T-helper 17 cell (primary cell): ENCODE measurements around the gene CTBP2. TPM values are rescaled to one million over a fixed set of nuclear protein-coding genes. Genes with fewer than 3 reads are reported as not detected.

Source experiments
- ATAC-seq: fragments of 150-1000 bp; cut with Tn5 transposase; 2 replicates; pipeline ENCODE4 v1.10.0; 2021; ENCODE audit warnings: mild to moderate bottlenecking, moderate library complexity
- DNase-seq, 3 donors: peaks; one replicate each; pipeline versions ENCODE4 v3.0.0 to v3.0.0-alpha.2; 2020 to 2021
- H3K9me3 ChIP-seq: one replicate; pipeline ENCODE4 v1.7.0; 2013; ENCODE audit warnings: low read length, mild to moderate bottlenecking; ENCODE audit not compliant: control insufficient read depth, poor library complexity, severe bottlenecking
- H3K27ac Mint-ChIP-seq: one replicate; pipeline ENCODE4 v1.8.0; 2022; ENCODE audit warnings: mild to moderate bottlenecking, moderate library complexity, mixed read lengths
- H3K27me3 Mint-ChIP-seq: one replicate; pipeline ENCODE4 v1.8.0; 2022; ENCODE audit warnings: mixed read lengths
- H3K36me3 Mint-ChIP-seq: one replicate; pipeline ENCODE4 v1.8.0; 2022; ENCODE audit warnings: low read depth, mixed read lengths
- H3K4me1 Mint-ChIP-seq: one replicate; pipeline ENCODE4 v1.8.0; 2022; ENCODE audit warnings: mild to moderate bottlenecking, mixed read lengths
- H3K4me3 Mint-ChIP-seq: one replicate; pipeline ENCODE4 v1.8.0; 2022; ENCODE audit warnings: mild to moderate bottlenecking, moderate library complexity, mixed read lengths
- total RNA-seq, 4 donors: library from RNA in 2 of 4; stranded (reverse) in 2 of 4; gene quantifications; one replicate each; pipeline ENCODE4 v1.2.3 and lab custom pipeline; 2022 to 2026

CTBP2 gene
- total RNA-seq, 2 donors from 2014 or later, result 1.3 to 1.5 TPM

DNA sequence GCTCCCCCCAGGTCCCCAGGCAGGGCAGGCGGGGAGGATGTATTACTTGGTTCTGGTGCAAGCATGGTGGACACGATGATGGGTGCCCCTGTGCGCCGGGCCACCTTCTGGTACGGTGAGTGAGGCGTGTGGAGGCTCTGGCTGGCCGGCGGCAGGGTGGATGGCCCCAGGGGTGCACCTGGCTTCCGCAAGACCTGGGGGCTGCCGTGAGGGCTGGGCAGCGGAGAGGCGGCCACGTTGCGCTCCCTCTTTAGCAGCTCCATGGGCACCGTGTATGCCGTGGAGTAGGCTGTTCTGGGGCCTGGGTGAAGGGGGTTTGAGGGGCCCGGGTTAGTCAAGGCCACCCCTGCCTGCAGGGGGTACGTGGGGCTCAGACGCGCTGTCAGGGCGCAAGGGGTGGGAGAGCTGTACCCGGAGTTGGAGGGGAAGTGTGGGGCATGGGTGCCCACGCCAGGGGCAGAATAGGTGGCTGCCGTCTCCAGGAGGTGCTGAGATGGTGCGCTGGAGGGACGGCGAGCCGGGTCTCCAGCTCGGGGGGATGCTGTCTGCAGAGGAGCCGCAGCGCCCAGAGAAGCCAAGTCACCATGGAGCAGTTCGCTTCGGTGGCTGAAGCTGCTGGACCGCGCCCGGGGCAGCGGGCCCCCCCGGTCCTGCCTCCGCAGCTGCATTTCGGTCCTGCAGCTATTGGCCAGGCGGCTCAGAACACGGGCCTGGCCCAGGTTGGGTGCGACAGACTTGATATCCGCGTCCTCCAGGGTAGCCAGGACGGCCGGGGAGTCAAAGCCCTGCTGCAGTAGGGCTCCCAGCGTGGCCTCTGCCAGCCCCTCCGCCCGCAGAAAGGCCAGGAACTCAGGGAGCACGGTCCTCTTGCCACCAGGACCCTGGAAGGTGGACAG lies 134.1 kb downstream of the CTBP2 start:
- no peak for ATAC-seq
- H3K9me3 ChIP-seq, result no peaks in the 10 kb centered on the region
- Mint-ChIP-seq H3K27ac (no peak overlapping the region), H3K36me3 (no peaks in the 10 kb centered on the region), H3K4me1 (no peaks in the 10 kb centered on the region), H3K4me3 (no peak overlapping the region), H3K27me3 (peaks cover 35% of the 10 kb centered on the region)
- no peak for DNase-seq

DNA sequence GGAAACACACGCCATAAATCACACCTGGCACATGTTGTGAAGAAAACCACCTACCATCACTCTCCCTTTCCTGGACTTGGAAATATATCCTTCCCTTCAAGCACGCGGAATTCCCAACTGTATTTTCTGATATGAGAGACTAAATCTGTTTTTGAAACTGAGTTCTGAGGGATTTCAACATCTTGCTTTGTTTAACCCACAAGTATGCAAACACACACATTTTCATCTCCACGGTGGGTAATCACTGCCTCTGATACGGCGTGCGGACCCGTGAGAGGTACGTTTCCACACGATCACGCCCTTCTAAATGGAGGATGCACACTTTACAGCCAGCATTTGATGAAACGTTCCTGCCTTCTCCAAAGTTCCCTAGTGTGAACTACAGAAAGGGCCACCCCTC lies 135.0 kb downstream of the CTBP2 start:
- H3K4me3 Mint-ChIP-seq, result no peak overlapping the region
- DNase-seq, result no peak
- no peaks in the 10 kb centered on the region for H3K36me3 Mint-ChIP-seq
- peaks cover 35% of the 10 kb centered on the region for H3K27me3 Mint-ChIP-seq
- no peak overlapping the region for H3K27ac Mint-ChIP-seq
- H3K9me3 ChIP-seq, result no peaks in the 10 kb centered on the region
- ATAC-seq, result no peak
- H3K4me1 Mint-ChIP-seq, result no peaks in the 10 kb centered on the region

DNA sequence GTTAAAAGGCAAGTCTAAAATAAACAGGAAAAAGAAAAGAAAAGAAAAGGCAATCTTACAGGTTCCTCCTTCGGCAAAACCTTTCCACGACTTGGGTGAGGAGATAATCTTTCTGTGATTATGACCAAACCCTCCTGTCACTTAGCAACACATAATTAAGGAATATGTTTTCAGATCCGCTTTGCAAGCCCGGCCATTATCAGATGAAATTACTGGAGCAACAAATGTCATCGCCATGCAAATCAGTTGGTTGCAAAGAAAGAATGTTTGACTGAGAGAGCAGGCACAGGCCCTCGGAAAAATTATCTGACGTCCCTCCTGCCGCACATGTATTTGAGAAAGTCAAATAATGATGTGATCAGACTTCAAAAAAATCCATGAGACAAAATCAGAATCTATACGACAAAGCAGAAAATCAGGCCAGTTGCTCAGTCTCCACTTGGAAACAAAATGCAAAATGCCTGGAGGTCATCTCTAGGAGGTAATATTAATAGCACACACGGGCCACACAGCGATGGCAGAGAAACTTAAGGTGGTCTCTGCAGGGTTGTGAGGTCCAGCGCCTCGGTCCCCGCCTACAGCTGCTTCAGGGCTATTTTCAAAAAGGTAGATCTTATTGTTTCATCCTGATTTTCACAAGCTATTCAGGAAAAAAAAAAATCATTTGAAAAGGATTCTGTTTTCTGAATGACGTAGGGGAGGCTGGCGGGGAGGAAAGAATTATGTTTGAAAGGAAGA lies 135.7 kb downstream of the CTBP2 start:
- Mint-ChIP-seq H3K27me3 (peaks cover 35% of the 10 kb centered on the region), H3K4me3 (no peak overlapping the region), H3K36me3 (no peaks in the 10 kb centered on the region), H3K4me1 (no peaks in the 10 kb centered on the region), H3K27ac (no peak overlapping the region)
- ATAC-seq, result no peak
- H3K9me3 ChIP-seq, result no peaks in the 10 kb centered on the region
- DNase-seq, result no peak

GRCh38 chr10:125023862-125024496 lies 136.4 kb downstream of the CTBP2 start:
- H3K27me3 Mint-ChIP-seq, result peaks cover 35% of the 10 kb centered on the region
- H3K9me3 ChIP-seq, result no peaks in the 10 kb centered on the region
- H3K4me3 Mint-ChIP-seq, result no peak overlapping the region
- ATAC-seq (no peak), DNase-seq (no peak)
- H3K27ac Mint-ChIP-seq, result no peak overlapping the region
- no peaks in the 10 kb centered on the region for H3K4me1 Mint-ChIP-seq
- H3K36me3 Mint-ChIP-seq, result no peaks in the 10 kb centered on the region

GRCh38 chr10:125023255-125023654 lies 137.1 kb downstream of the CTBP2 start:
- no peaks in the 10 kb centered on the region for H3K4me1 Mint-ChIP-seq
- DNase-seq (no peak), ATAC-seq (no peak)
- H3K27ac Mint-ChIP-seq, result no peak overlapping the region
- peaks cover 35% of the 10 kb centered on the region for H3K27me3 Mint-ChIP-seq
- no peaks in the 10 kb centered on the region for H3K9me3 ChIP-seq
- no peak overlapping the region for H3K4me3 Mint-ChIP-seq
- no peaks in the 10 kb centered on the region for H3K36me3 Mint-ChIP-seq

DNA sequence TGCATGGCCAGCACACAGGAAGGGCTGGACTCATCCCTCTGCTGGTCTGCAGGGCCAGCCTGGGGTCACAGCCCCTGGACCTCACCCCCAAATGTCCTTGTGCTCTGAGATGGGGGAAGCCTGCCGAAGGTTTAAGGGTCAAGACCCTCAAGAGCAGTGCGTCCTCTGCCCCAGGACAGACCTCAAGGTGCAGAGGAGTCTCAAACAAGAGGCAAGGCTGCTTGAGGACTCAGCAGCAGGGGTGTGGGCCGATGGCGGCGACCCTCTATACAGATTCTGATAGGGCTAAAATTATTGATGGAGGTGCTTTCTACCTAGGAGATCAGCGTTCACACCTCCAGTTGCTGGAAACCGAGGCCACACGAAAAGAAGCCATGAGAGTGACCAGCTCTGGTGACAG lies 137.7 kb downstream of the CTBP2 start:
- H3K9me3 ChIP-seq, result no peaks in the 10 kb centered on the region
- Mint-ChIP-seq H3K27ac (no peak overlapping the region), H3K36me3 (no peaks in the 10 kb centered on the region), H3K4me3 (no peak overlapping the region), H3K4me1 (no peaks in the 10 kb centered on the region), H3K27me3 (peaks cover 33% of the 10 kb centered on the region)
- ATAC-seq (no peak), DNase-seq (no peak)

- H3K9me3 ChIP-seq, result no peaks in the 10 kb centered on the region
- no peak for ATAC-seq
- peaks cover 39% of the 10 kb centered on the region for H3K27me3 Mint-ChIP-seq
- no peaks in the 10 kb centered on the region for H3K4me1 Mint-ChIP-seq
- DNase-seq, result no peak
- H3K4me3 Mint-ChIP-seq, result no peak overlapping the region
- no peaks in the 10 kb centered on the region for H3K36me3 Mint-ChIP-seq
- H3K27ac Mint-ChIP-seq, result no peak overlapping the region
These were observed 138.5 kb downstream of the CTBP2 start for GRCh38 chr10:125021686-125022344.

GRCh38 chr10:125020871-125021270 lies 139.5 kb downstream of the CTBP2 start:
- H3K27me3 Mint-ChIP-seq, result peaks cover 42% of the 10 kb centered on the region
- ATAC-seq (no peak), DNase-seq (no peak)
- H3K4me3 Mint-ChIP-seq, result no peak overlapping the region
- H3K9me3 ChIP-seq, result no peaks in the 10 kb centered on the region
- H3K27ac Mint-ChIP-seq, result no peak overlapping the region
- no peaks in the 10 kb centered on the region for H3K4me1 Mint-ChIP-seq
- no peaks in the 10 kb centered on the region for H3K36me3 Mint-ChIP-seq

- H3K27me3 Mint-ChIP-seq, result peaks cover 42% of the 10 kb centered on the region
- no peaks in the 10 kb centered on the region for H3K9me3 ChIP-seq
- H3K4me1 Mint-ChIP-seq, result no peaks in the 10 kb centered on the region
- H3K4me3 Mint-ChIP-seq, result no peak overlapping the region
- DNase-seq, result no peak
- no peak overlapping the region for H3K27ac Mint-ChIP-seq
- ATAC-seq, result no peak
- H3K36me3 Mint-ChIP-seq, result peaks cover 2% of the 10 kb centered on the region
These were observed 140.0 kb downstream of the CTBP2 start for GRCh38 chr10:125020386-125020785.

DNA sequence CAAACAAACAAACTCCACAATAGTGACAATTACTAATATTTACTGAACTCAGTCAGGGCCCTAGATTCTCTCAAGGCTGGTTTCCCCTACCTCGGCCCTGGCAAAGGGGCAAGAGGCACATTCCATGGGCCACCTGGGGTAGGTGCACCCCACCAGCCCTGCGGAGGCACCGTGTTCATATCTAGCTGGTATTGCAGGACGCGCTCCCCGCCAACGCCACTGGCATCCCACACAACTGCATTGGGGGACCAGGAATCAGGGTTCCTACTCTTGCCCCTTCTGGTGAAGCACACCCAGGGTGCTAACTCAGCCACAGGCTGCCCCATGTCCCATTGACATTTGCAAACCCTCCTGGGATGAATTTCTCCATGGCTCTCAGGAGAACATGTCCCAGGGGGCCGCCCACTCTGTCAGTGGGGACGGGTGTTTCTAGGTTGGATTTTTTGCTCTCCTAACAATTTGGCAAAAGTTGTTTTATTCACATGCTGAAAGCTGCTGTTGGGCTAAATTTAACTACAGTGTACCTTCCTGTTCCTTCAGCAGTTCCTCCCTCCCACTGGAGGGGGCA lies 141.7 kb downstream of the CTBP2 start:
- peaks cover 2% of the 10 kb centered on the region for H3K36me3 Mint-ChIP-seq
- DNase-seq (no peak), ATAC-seq (no peak)
- no peaks in the 10 kb centered on the region for H3K4me1 Mint-ChIP-seq
- H3K27me3 Mint-ChIP-seq, result peaks cover 42% of the 10 kb centered on the region
- H3K9me3 ChIP-seq, result no peaks in the 10 kb centered on the region
- H3K27ac Mint-ChIP-seq, result no peak overlapping the region
- H3K4me3 Mint-ChIP-seq, result no peak overlapping the region

DNA sequence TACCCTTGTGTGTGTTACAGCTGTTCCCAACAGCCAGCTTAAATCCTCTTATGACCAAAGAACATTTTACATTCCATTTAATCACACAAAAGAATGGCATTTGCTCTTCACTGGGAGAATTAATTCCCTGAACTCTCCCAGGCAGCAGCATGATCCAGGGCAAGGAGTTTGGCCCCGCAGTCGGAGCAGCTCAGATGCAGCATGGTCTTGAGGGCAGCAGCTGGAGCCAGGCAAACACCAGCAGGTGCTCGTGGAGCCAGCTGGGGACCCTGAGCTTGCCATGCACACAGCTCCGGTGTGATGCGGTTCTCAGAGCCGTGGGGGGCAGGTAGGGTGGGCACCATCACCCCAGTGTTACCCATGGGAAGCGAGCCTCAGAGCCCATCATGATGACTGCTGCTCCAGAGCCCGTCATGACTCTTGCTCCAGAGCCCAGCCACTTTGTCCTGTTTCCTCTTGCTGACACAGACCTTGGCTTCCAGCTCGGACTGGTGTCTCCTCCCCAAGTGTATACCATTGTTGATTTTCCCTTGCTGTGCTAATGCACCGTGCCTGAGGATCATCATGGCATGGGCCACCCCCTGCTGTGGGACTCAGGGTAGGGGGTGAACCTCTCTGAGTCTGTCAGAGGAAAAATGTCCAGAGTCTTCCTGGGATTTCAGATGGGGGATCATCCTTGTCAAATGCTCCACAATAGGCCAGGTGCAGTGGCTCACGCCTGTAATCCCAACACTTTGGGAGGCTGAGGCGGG lies 142.6 kb downstream of the CTBP2 start:
- no peak overlapping the region for H3K27ac Mint-ChIP-seq
- H3K27me3 Mint-ChIP-seq, result peaks cover 46% of the 10 kb centered on the region
- DNase-seq (no peak), ATAC-seq (no peak)
- H3K4me3 Mint-ChIP-seq, result no peak overlapping the region
- no peaks in the 10 kb centered on the region for H3K4me1 Mint-ChIP-seq
- H3K36me3 Mint-ChIP-seq, result peaks cover 2% of the 10 kb centered on the region
- H3K9me3 ChIP-seq, result no peaks in the 10 kb centered on the region

DNA sequence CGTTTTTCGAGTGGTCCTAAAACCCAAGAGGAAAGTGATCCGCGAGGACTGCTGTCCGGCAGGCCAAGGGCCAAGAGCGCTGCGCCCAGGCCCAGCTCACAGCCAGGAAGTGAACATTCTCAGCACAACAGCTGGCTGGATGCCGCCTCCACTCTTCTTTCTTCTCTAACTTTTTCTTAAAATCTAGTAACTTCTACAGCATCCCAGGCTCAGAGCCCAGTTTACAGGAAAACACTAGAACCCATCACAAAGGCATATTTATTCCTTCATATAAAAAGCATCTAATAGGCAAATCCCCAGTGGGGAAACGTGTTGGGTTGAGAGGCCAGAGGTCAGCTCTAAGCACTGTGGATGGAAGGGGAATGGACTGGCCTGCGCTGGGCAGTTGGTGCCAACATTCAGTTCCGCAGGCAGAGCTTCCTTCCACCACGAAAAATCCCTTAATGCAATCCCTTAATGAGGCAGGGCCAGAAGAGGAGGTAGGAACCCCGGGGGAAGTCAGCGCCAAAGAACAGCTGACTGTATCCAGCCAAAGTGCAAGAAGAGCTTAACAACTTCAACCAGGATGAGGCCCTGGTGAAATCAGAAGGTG lies 143.7 kb downstream of the CTBP2 start:
- Mint-ChIP-seq H3K27me3 (peaks cover 43% of the 10 kb centered on the region), H3K4me3 (no peak overlapping the region), H3K36me3 (peaks cover 2% of the 10 kb centered on the region), H3K27ac (no peak overlapping the region), H3K4me1 (no peaks in the 10 kb centered on the region)
- ATAC-seq (no peak), DNase-seq (no peak)
- H3K9me3 ChIP-seq, result no peaks in the 10 kb centered on the region
